ENCODE results near the gene TAF10. TPM values are rescaled to one million over a fixed set of nuclear protein-coding genes. Genes with fewer than 3 reads are reported as not detected.

The TAF10 gene
- total and polyA plus RNA-seq, 8 donors = 44.6 to 127 (median 61.4) TPM

- peaks cover 3 to 25% of the 10 kb centered on the region in 2 donors for H3K9me3 ChIP-seq
- H3K27ac ChIP-seq = no peak overlapping the region
- no peaks in the 10 kb centered on the region for H3K36me3 ChIP-seq
- H3K4me1 ChIP-seq = no peaks in the 10 kb centered on the region
- ATAC-seq (no peak), DNase-seq (no peak)
- no peak overlapping the region for H3K4me3 ChIP-seq
- no peak for TF ChIP-seq CTCF (IDR thresholded peaks at IDR 0.05)
- no peaks in the 10 kb centered on the region for H3K27me3 ChIP-seq
- intact Hi-C loops (cut with DNase I) = no loop called here
These were observed 32.3 kb downstream of the TAF10 start for GRCh38 chr11:6579681-6580080.

GRCh38 chr11:6578134-6578533, 33.9 kb downstream of the TAF10 start:
- Histone ChIP-seq H3K36me3 (no peaks in the 10 kb centered on the region), H3K27ac (no peak overlapping the region), H3K9me3 (peaks cover 0 to 9% of the 10 kb centered on the region in 2 donors), H3K27me3 (no peaks in the 10 kb centered on the region), H3K4me1 (no peaks in the 10 kb centered on the region), H3K4me3 (no peak overlapping the region)
- DNase-seq = no peak
- intact Hi-C loops (cut with DNase I) = no loop called here
- no peak for TF ChIP-seq CTCF (IDR thresholded peaks at IDR 0.05)
- ATAC-seq = no peak

- intact Hi-C loops (cut with DNase I) = no loop called here
These were observed 35.3 kb downstream of the TAF10 start for GRCh38 chr11:6576471-6577373.

GRCh38 chr11:6574816-6575715, 37.0 kb downstream of the TAF10 start:
- H3K9me3 ChIP-seq = no peaks in the 10 kb centered on the region
- TF ChIP-seq CTCF (IDR thresholded peaks at IDR 0.05) = no peak
- no peak for DNase-seq
- no peaks in the 10 kb centered on the region for H3K36me3 ChIP-seq
- ATAC-seq = no peak
- no peaks in the 10 kb centered on the region for H3K4me1 ChIP-seq
- no peak overlapping the region for H3K27ac ChIP-seq
- H3K4me3 ChIP-seq = no peak overlapping the region
- H3K27me3 ChIP-seq = peaks cover 0 to 11% of the 10 kb centered on the region in 2 donors
- intact Hi-C loops (cut with DNase I) = no loop called here

More at GRCh38 chr11:6576471-6577373, 35.3 kb downstream of the TAF10 start:
- DNase-seq = peak in 2 of 4 donors; percentile 66 to 77
- no peak overlapping the region for H3K4me3 ChIP-seq
- H3K27me3 ChIP-seq = no peaks in the 10 kb centered on the region
- H3K36me3 ChIP-seq = no peaks in the 10 kb centered on the region
- TF ChIP-seq CTCF (IDR thresholded peaks at IDR 0.05) = no peak
- ATAC-seq = peak; percentile 56
- no peaks in the 10 kb centered on the region for H3K9me3 ChIP-seq
- H3K27ac ChIP-seq = peak overlapping the region in 1 of 2 donors; percentile 23
- H3K4me1 ChIP-seq = no peaks in the 10 kb centered on the region

- TF ChIP-seq CTCF (IDR thresholded peaks at IDR 0.05) = no peak
- Histone ChIP-seq H3K4me1 (no peaks in the 10 kb centered on the region), H3K36me3 (no peaks in the 10 kb centered on the region), H3K27me3 (peaks cover 0 to 11% of the 10 kb centered on the region in 2 donors), H3K4me3 (no peak overlapping the region), H3K27ac (no peak overlapping the region), H3K9me3 (no peaks in the 10 kb centered on the region)
- DNase-seq (no peak), ATAC-seq (peak; percentile 52)
- intact Hi-C loops (cut with DNase I) = no loop called here
These were observed 39.8 kb downstream of the TAF10 start for GRCh38 chr11:6572215-6572614.

Measured in left lung (tissue), 10 donors.